ENCODE results near the gene PCDH9.

DNA sequence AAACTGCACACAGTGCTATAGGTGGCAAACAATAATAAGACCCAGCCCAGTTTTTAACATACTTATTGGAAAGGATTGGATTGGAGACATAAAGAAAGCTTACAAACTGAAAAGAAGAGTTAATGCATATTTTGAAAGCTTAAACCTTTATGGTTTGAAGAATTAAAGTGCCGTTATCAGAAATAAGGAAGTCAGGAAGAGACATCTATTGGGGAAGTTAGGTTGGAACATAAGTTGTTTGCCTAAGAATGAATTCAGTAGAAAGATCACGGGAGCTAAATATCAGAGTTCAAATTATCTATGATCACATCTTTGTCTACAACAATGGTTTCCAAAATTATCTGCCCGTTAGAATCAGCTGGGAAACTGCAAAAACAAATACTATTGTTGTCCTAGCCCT is 767.9 kb downstream of the PCDH9 start:
- TF ChIP-seq, protein P1, sequence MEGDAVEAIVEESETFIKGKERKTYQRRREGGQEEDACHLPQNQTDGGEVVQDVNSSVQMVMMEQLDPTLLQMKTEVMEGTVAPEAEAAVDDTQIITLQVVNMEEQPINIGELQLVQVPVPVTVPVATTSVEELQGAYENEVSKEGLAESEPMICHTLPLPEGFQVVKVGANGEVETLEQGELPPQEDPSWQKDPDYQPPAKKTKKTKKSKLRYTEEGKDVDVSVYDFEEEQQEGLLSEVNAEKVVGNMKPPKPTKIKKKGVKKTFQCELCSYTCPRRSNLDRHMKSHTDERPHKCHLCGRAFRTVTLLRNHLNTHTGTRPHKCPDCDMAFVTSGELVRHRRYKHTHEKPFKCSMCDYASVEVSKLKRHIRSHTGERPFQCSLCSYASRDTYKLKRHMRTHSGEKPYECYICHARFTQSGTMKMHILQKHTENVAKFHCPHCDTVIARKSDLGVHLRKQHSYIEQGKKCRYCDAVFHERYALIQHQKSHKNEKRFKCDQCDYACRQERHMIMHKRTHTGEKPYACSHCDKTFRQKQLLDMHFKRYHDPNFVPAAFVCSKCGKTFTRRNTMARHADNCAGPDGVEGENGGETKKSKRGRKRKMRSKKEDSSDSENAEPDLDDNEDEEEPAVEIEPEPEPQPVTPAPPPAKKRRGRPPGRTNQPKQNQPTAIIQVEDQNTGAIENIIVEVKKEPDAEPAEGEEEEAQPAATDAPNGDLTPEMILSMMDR (IDR thresholded peaks at IDR 0.05): no peak
- TF ChIP-seq, protein P2, sequence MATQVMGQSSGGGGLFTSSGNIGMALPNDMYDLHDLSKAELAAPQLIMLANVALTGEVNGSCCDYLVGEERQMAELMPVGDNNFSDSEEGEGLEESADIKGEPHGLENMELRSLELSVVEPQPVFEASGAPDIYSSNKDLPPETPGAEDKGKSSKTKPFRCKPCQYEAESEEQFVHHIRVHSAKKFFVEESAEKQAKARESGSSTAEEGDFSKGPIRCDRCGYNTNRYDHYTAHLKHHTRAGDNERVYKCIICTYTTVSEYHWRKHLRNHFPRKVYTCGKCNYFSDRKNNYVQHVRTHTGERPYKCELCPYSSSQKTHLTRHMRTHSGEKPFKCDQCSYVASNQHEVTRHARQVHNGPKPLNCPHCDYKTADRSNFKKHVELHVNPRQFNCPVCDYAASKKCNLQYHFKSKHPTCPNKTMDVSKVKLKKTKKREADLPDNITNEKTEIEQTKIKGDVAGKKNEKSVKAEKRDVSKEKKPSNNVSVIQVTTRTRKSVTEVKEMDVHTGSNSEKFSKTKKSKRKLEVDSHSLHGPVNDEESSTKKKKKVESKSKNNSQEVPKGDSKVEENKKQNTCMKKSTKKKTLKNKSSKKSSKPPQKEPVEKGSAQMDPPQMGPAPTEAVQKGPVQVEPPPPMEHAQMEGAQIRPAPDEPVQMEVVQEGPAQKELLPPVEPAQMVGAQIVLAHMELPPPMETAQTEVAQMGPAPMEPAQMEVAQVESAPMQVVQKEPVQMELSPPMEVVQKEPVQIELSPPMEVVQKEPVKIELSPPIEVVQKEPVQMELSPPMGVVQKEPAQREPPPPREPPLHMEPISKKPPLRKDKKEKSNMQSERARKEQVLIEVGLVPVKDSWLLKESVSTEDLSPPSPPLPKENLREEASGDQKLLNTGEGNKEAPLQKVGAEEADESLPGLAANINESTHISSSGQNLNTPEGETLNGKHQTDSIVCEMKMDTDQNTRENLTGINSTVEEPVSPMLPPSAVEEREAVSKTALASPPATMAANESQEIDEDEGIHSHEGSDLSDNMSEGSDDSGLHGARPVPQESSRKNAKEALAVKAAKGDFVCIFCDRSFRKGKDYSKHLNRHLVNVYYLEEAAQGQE (IDR thresholded peaks at IDR 0.05; ENCODE audit: insufficient read depth in 1 of 2, low read depth in 2 of 2, low read length in 1 of 2): no peak
- TF ChIP-seq SIN3A (IDR thresholded peaks at IDR 0.05; ENCODE audit: borderline replicate concordance, insufficient read depth, low read depth, low read length): no peak
